GM12878 (cell line): ENCODE data around the gene IFI30.

Source experiments
- CTCF ChIP-seq, 3 experiments: IDR thresholded peaks in 2 of 3; conservative IDR thresholded peaks in 1 of 3; 2 replicates each; pipeline ENCODE4 v1.5.1; 2011; ENCODE audit warnings: low read depth in 3 of 3, low read length in 3 of 3, mild to moderate bottlenecking in 3 of 3, control low read depth in 2 of 3, moderate library complexity in 2 of 3, inconsistent platforms in 1 of 3, mixed read lengths in 1 of 3; ENCODE audit not compliant: control insufficient read depth in 2 of 3, insufficient read depth in 1 of 3; ENCODE audit errors: extremely low read depth in 1 of 3
- ESRRA ChIP-seq: IDR thresholded peaks from 2 replicates; pipeline ENCODE4 v1.6.1; 2012; ENCODE audit warnings: mild to moderate bottlenecking, low read length, improper control_type of control experiment
- EZH2 ChIP-seq: IDR thresholded peaks from 2 replicates; pipeline ENCODE4 v1.6.1; 2012; ENCODE audit warnings: low read depth, mild to moderate bottlenecking, control low read depth, inconsistent platforms, low read length, borderline replicate concordance; ENCODE audit not compliant: control insufficient read depth
- FOXK2 ChIP-seq: fragments of 450-650 bp; IDR thresholded peaks from 2 replicates; pipeline ENCODE4 v1.6.1; 2017; ENCODE audit warnings: mild to moderate bottlenecking, moderate library complexity
- MYB ChIP-seq: fragments of 150-350 bp; IDR thresholded peaks from 2 replicates; pipeline ENCODE4 v1.6.1; 2014; ENCODE audit warnings: mild to moderate bottlenecking, low read depth, low read length, borderline replicate concordance
- PRDM15 ChIP-seq: fragments of 450-650 bp; formaldehyde crosslinking; IDR thresholded peaks from 2 replicates; pipeline ENCODE4 v1.4.0; 2020; ENCODE audit warnings: mild to moderate bottlenecking, moderate library complexity
- RAD21 ChIP-seq: IDR thresholded peaks from 2 replicates; pipeline ENCODE4 v1.6.1; 2011; ENCODE audit warnings: mild to moderate bottlenecking, low read depth, low read length, moderate library complexity; ENCODE audit not compliant: insufficient read depth
- TCF3 ChIP-seq: IDR thresholded peaks from 2 replicates; pipeline ENCODE4 v1.6.1; 2012; ENCODE audit warnings: low read depth, mild to moderate bottlenecking, low read length, borderline replicate concordance; ENCODE audit not compliant: insufficient read depth
- ZNF592 ChIP-seq: fragments of 450-650 bp; IDR thresholded peaks from 2 replicates; pipeline ENCODE4 v1.6.1; 2017; ENCODE audit warnings: mild to moderate bottlenecking, moderate library complexity
- ZSCAN29 ChIP-seq: fragments of 450-650 bp; IDR thresholded peaks from 2 replicates; pipeline ENCODE4 v1.6.1; 2017; ENCODE audit warnings: mild to moderate bottlenecking, moderate library complexity

GRCh38 chr19:18194554-18195238 is 21.1 kb downstream of the IFI30 start:
- no peak for TF ChIP-seq CTCF (IDR thresholded peaks at IDR 0.05 in 2 of 3, conservative IDR thresholded peaks at IDR 0.05 in 1 of 3; ENCODE audit: control insufficient read depth in 2 of 3, extremely low read depth in 1 of 3, insufficient read depth in 1 of 3, low read depth in 3 of 3, low read length in 3 of 3)
- no peak for TF ChIP-seq FOXK2
- no peak for TF ChIP-seq ZNF592
- no peak for TF ChIP-seq RAD21
- no peak for TF ChIP-seq PRDM15 (CRISPR knock-in tag)
- TF ChIP-seq TCF3: no peak
- TF ChIP-seq EZH2: no peak
- no peak for TF ChIP-seq ESRRA
- no peak for TF ChIP-seq ZSCAN29
- TF ChIP-seq MYB: no peak
